Fibroblast of skin of back (primary cell): ENCODE measurements around the gene RPUSD4.

Experiments used
- DNase-seq: peaks from one replicate; pipeline ENCODE4 v3.0.0-alpha.2; 2013

RPUSD4 gene

GRCh38 chr11:126181939-126182730, 29.3 kb downstream of the RPUSD4 start:
- no peak for DNase-seq

- DNase-seq: no peak
Observed at GRCh38 chr11:126176853-126177470, 34.5 kb downstream of the RPUSD4 start.

- DNase-seq: peak; percentile 23
Observed at GRCh38 chr11:126175393-126175792, 36.1 kb downstream of the RPUSD4 start.

GRCh38 chr11:126174816-126175215, 36.6 kb downstream of the RPUSD4 start:
- DNase-seq: no peak

DNA sequence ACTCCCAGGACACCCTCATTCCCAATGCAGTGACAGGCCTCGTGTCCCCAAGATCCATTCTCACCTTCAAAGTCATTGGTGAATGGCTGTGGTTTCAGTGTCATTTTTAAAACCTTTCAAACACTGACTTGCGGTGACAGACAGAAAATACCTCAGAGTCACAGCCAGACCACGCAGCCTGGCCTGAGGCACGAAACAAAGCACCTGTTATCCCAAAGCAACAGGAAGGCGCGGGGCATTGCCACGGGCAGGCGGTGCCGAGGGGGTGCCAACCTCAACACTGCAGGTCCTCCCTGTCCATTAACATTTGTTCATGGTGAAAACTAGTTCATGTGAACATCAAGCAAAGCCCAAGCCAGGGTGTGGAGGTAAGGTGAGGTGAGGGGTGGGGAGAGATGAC, 38.2 kb downstream of the RPUSD4 start:
- no peak for DNase-seq

GRCh38 chr11:126172596-126173038, 38.8 kb downstream of the RPUSD4 start:
- peak; percentile 23 for DNase-seq

DNA sequence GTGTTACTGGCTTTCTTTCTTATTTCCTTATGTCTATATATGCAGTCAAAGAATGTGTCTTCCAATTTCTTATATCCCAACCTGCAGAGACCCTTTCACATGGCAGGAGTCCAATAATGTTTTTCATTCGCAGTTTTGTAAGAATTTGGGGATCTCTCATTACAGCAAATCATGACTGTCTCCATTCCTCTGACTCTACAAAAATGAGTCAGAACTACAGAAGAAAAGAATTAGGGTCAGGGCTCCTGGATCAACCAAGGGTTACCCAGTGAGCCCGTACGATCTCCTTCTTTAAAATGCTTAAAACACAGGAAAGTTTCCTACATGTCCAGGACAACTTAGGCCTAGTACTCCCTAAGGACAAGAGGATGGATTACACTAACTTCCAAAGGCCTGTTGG, 42.2 kb downstream of the RPUSD4 start:
- no peak for DNase-seq

GRCh38 chr11:126167488-126167887, 44.0 kb downstream of the RPUSD4 start:
- DNase-seq: peak; percentile 8

GRCh38 chr11:126166413-126166812, 45.0 kb downstream of the RPUSD4 start:
- no peak for DNase-seq

- DNase-seq: no peak
Observed at GRCh38 chr11:126165757-126166156, 45.7 kb downstream of the RPUSD4 start.

- no peak for DNase-seq
Observed at GRCh38 chr11:126165311-126165720, 46.1 kb downstream of the RPUSD4 start.

GRCh38 chr11:126164781-126165180, 46.7 kb downstream of the RPUSD4 start:
- DNase-seq: no peak

DNA sequence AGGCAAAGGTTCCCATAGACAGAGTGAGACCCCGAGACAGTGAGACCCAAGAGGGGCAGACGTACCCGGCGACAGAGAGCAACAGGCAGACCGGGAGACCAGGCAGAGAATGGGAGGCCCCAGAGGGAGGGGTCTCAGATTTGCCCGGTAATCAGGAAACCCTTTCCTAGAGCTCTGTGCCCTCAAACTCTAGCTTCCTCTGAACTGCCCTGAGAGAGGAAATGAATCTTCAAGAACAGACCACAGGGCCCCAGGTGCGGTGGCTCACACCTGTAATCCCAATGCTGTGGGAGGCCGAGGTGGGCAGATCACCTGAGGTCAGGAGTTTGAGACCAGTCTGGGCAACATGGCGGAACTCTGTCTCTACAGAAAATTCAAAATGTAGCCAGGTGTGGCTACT, 47.7 kb downstream of the RPUSD4 start:
- no peak for DNase-seq

DNA sequence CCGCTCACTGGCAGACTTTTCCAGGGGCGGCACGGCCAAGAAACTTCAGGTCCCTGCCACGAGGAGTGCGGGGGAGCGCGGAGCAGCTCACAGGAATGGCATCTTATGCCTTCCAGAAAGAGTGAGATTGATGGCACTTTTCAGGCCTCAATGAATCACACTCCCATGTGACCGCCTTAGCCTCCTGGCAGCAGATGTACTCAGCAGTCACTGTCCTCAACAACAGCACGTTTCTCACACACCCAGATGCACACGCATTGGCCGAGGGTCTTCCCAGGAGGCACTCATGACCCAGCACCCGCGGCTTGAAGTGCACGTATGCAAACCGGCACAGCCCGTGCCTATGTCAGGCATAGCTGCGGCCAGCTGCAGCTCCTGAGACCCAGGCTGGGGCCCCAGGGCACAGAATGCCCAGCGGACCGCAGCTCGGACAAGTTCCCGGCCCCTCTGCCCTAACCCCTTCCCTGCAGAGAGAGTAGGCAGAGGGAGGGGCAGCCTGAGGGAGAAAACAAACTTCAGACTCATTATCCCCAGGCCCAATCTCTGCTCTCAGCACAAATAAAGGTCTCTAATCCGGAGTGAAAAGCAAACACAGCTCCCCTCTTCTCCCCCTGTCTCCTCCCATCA, 48.3 kb downstream of the RPUSD4 start:
- DNase-seq: peak; percentile 92

DNA sequence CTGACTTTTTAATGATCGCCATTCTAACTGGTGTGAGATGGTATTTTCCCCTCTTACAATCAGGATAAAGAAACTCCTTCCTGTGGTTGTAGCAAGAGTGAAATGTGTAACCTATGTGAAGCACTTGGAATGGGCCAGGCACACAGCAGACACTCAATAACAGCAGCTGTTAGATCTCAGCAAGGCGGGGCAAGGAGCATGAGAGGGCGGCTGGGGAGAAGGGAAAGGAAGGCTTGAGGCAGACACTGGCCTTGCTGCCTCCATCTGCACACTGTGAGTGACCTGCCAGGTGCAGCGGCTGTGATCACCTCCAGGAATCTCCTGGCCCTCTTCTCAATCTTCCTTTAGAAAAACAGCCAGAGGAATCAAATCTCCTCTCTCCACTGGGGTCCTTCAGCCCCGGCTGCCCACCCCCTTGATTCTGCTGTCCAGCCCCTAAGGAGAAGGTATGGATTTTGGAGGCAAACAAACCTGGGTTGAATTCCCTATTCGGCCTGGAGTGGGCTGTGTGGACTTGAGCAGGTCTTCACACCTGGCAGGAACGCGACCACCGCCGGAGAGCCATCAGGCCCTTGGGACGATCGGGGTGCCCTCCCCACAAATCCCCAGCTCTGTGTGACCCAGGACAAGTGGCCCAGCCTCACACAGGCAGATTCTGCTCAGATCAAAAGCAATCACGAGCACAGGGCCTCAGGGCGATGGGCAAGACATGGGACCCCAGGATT, 49.0 kb downstream of the RPUSD4 start:
- DNase-seq: no peak

- no peak for DNase-seq
Observed at GRCh38 chr11:126161023-126161391, 50.4 kb downstream of the RPUSD4 start.

- DNase-seq: no peak
Observed at GRCh38 chr11:126160345-126161022, 51.0 kb downstream of the RPUSD4 start.

GRCh38 chr11:126159719-126160344, 51.6 kb downstream of the RPUSD4 start:
- no peak for DNase-seq

- no peak for DNase-seq
Observed at GRCh38 chr11:126158054-126158791, 53.2 kb downstream of the RPUSD4 start.

GRCh38 chr11:126157326-126158030, 54.0 kb downstream of the RPUSD4 start:
- DNase-seq: no peak

DNA sequence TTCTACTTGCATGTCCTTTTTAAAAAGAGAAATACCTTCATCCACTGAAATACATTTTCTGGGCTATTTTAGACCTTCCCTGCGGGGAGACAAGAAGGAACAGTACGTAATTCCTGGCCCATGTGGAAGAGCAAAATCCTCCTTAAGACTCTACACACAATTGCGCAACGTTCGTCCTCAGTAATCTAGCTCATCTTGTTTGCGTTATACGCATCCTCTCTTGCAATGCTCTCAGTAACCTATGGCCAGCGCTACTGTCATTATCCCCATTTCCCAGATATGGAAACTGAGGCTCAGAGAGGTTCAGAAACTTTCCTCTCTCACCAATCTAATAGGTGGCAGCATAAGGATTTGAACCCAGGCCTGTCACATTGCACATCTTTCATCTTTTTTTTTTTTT, 54.6 kb downstream of the RPUSD4 start:
- DNase-seq: no peak
